Aorta (tissue), 5 donors: ENCODE measurements around the gene YIF1A. TPM values are rescaled to one million over a fixed set of nuclear protein-coding genes. Genes with fewer than 3 reads are reported as not detected.
A peak's percentile ranks its signal among the peaks of the same experiment; 100 is the strongest.

ENCODE experiments used
- ATAC-seq: fragments of 200-7000 bp; cut with Tn5 transposase; one replicate; pipeline ENCODE4 v1.9.1; 2022; ENCODE audit warnings: moderate library complexity; ENCODE audit not compliant: low FRiP score
- DNase-seq, 2 donors: peaks; one replicate each; pipeline ENCODE4 v3.0.0-alpha.2; 2020
- H3K27ac ChIP-seq, 2 donors: one replicate each; pipeline ENCODE4 v1.5.1; 2013; ENCODE audit warnings: low read length in 2 of 2, mild to moderate bottlenecking in 2 of 2, moderate library complexity in 2 of 2, control low read depth in 1 of 2, inconsistent platforms in 1 of 2, low read depth in 1 of 2
- H3K27me3 ChIP-seq, 2 donors: one replicate each; pipeline ENCODE4 v1.6.1; 2013; ENCODE audit warnings: control low read depth in 1 of 2, low read length in 1 of 2, mild to moderate bottlenecking in 1 of 2, moderate library complexity in 1 of 2; ENCODE audit not compliant: insufficient read depth in 2 of 2, control insufficient read depth in 1 of 2
- H3K36me3 ChIP-seq, 2 donors: one replicate each; pipeline ENCODE4 v1.6.1; 2013; ENCODE audit warnings: control low read depth in 1 of 2, low read length in 1 of 2, mild to moderate bottlenecking in 1 of 2; ENCODE audit not compliant: insufficient read depth in 2 of 2, control insufficient read depth in 1 of 2
- H3K4me1 ChIP-seq, 2 donors: one replicate each; pipeline ENCODE4 v1.6.1; 2013; ENCODE audit warnings: low read length in 2 of 2, control low read depth in 1 of 2, mild to moderate bottlenecking in 1 of 2, moderate library complexity in 1 of 2; ENCODE audit not compliant: insufficient read depth in 2 of 2, control insufficient read depth in 1 of 2
- H3K4me3 ChIP-seq, 2 donors: one replicate each; pipeline ENCODE4 v1.5.1; 2013; ENCODE audit warnings: low read length in 2 of 2, control low read depth in 1 of 2, mild to moderate bottlenecking in 1 of 2
- H3K9me3 ChIP-seq: one replicate; pipeline ENCODE4 v1.6.1; 2013; ENCODE audit warnings: mild to moderate bottlenecking, low read length; ENCODE audit not compliant: control insufficient read depth
- WGBS, 2 donors: extraction: QIAGEN DNeasy Blood & Tissue Kit; methylation state at CpG; one replicate each; pipeline ENCODE4 v1.1.7; 2013; 5-methylcytosine and 5-hydroxymethylcytosine counted together
- intact Hi-C, 2 donors: fragments of 100-400 bp; cut with DNase I; formaldehyde crosslinking; loops; one replicate each; pipeline versions ENCODE4 v1.14.2 to v1.15.0; 2022
- polyA plus RNA-seq, 2 donors: library from polyadenylated mRNA; stranded (reverse); fragments of 200-250 nt; gene quantifications; one replicate each; pipeline ENCODE4 v1.2.3, GENCODE V29; 2013
- total RNA-seq, 2 donors: library from RNA; stranded (reverse); fragmentation: NEBNext Ultra II Directional; extraction: Animal tissue kit (Norgen Biotek cat#: 25700); gene quantifications; one replicate each; pipeline ENCODE4 v1.2.1, GENCODE V29; 2021
- donor health status: healthy with polysubstance abuse.
- donor health status: Bipolar disorder and iron deficiency.
- donor health status: DM: no; HTN: no; CAD: no.
- donor health status: DM: no; HTN: no; CAD: no.
- donor health status: DM: yes; HTN: yes; CAD: no.

The YIF1A gene
- total and polyA plus RNA-seq, 4 donors: 73.2 to 109 (median 75.8) TPM

- no peak overlapping the region for H3K27ac ChIP-seq
- H3K27me3 ChIP-seq: no peaks in the 10 kb centered on the region
- H3K36me3 ChIP-seq: peaks cover 0 to 3% of the 10 kb centered on the region in 2 donors
- intact Hi-C loops: loop anchor here in 1 of 2 donors (10.0 kb wide), 1 partner anchor 190 kb away; the partner anchor contains the start of gene PACS1
- peaks cover 0 to 2% of the 10 kb centered on the region in 2 donors for H3K4me1 ChIP-seq
- WGBS, 2 donors: 88 to 92% methylated on average over 8 of the region's 8 CpGs
- no peak overlapping the region for H3K4me3 ChIP-seq
- ATAC-seq (no peak), DNase-seq (no peak)
- H3K9me3 ChIP-seq: no peaks in the 10 kb centered on the region
Observed at GRCh38 chr11:66264383-66264782, 24.6 kb downstream of the YIF1A start.

- Histone ChIP-seq H3K27ac (no peak overlapping the region), H3K4me1 (peaks cover 0 to 2% of the 10 kb centered on the region in 2 donors), H3K4me3 (no peak overlapping the region), H3K9me3 (no peaks in the 10 kb centered on the region), H3K27me3 (no peaks in the 10 kb centered on the region), H3K36me3 (peaks cover 0 to 3% of the 10 kb centered on the region in 2 donors)
- no peak for ATAC-seq
- no peak for DNase-seq
- WGBS, 2 donors: 88 to 91% methylated on average over 10 of the region's 10 CpGs
- intact Hi-C loops: loop anchor here in 1 of 2 donors (10.0 kb wide), 1 partner anchor 189 kb away; the partner anchor contains the start of gene PACS1
Observed at GRCh38 chr11:66263785-66264184, 25.2 kb downstream of the YIF1A start.

- Histone ChIP-seq H3K27me3 (no peaks in the 10 kb centered on the region), H3K4me3 (no peak overlapping the region), H3K9me3 (no peaks in the 10 kb centered on the region), H3K36me3 (peaks cover 0 to 3% of the 10 kb centered on the region in 2 donors), H3K4me1 (peaks cover 0 to 2% of the 10 kb centered on the region in 2 donors), H3K27ac (no peak overlapping the region)
- DNase-seq: no peak
- no peak for ATAC-seq
- intact Hi-C loops: loop anchor here in 1 of 2 donors (10.0 kb wide), 1 partner anchor 188 kb away; the partner anchor contains the start of gene PACS1
- WGBS, 2 donors: 84 to 86% methylated on average over 4 of the region's 4 CpGs
Observed at GRCh38 chr11:66263231-66263630, 25.7 kb downstream of the YIF1A start.

GRCh38 chr11:66262696-66263095 lies 26.2 kb downstream of the YIF1A start:
- Histone ChIP-seq H3K4me1 (peaks cover 0 to 2% of the 10 kb centered on the region in 2 donors), H3K9me3 (no peaks in the 10 kb centered on the region), H3K36me3 (peaks cover 0 to 3% of the 10 kb centered on the region in 2 donors), H3K27ac (no peak overlapping the region), H3K4me3 (no peak overlapping the region), H3K27me3 (no peaks in the 10 kb centered on the region)
- ATAC-seq (no peak), DNase-seq (no peak)
- 87 to 88% methylated on average over 12 of the region's 12 CpGs for WGBS, 2 donors
- intact Hi-C loops: loop anchor here in 1 of 2 donors (10.0 kb wide), 1 partner anchor 188 kb away; the partner anchor contains the start of gene PACS1

- H3K27ac ChIP-seq: no peak overlapping the region
- intact Hi-C loops: loop anchor here in 1 of 2 donors (10.0 kb wide), 1 partner anchor 187 kb away; the partner anchor contains the start of gene PACS1
- DNase-seq (no peak), ATAC-seq (no peak)
- H3K4me1 ChIP-seq: peaks cover 0 to under 1% of the 10 kb centered on the region in 2 donors
- no peaks in the 10 kb centered on the region for H3K27me3 ChIP-seq
- peaks cover 0 to 3% of the 10 kb centered on the region in 2 donors for H3K36me3 ChIP-seq
- no peak overlapping the region for H3K4me3 ChIP-seq
- 87 to 91% methylated on average over 5 of the region's 5 CpGs for WGBS, 2 donors
- H3K9me3 ChIP-seq: no peaks in the 10 kb centered on the region
Observed at GRCh38 chr11:66262191-66262590, 26.8 kb downstream of the YIF1A start.

GRCh38 chr11:66261578-66261977 lies 27.4 kb downstream of the YIF1A start:
- no peak for DNase-seq
- no peaks in the 10 kb centered on the region for H3K4me1 ChIP-seq
- H3K4me3 ChIP-seq: no peak overlapping the region
- peaks cover 0 to 3% of the 10 kb centered on the region in 2 donors for H3K36me3 ChIP-seq
- no peak overlapping the region for H3K27ac ChIP-seq
- ATAC-seq: no peak
- WGBS, 2 donors: 90% methylated on average over 16 of the region's 16 CpGs
- intact Hi-C loops: loop anchor here in 1 of 2 donors (10.0 kb wide), 1 partner anchor 187 kb away; the partner anchor contains the start of gene PACS1
- H3K27me3 ChIP-seq: no peaks in the 10 kb centered on the region
- no peaks in the 10 kb centered on the region for H3K9me3 ChIP-seq

- no peaks in the 10 kb centered on the region for H3K9me3 ChIP-seq
- DNase-seq (no peak), ATAC-seq (no peak)
- WGBS, 2 donors: 92 to 93% methylated on average over 4 of the region's 4 CpGs
- H3K36me3 ChIP-seq: peaks cover 0 to 3% of the 10 kb centered on the region in 2 donors
- H3K4me1 ChIP-seq: no peaks in the 10 kb centered on the region
- no peak overlapping the region for H3K4me3 ChIP-seq
- intact Hi-C loops: loop anchor here in 1 of 2 donors (2.0 to 10.0 kb wide), 2 partner anchors 37 to 185 kb away; partner anchors contain the start of gene PACS1
- H3K27me3 ChIP-seq: no peaks in the 10 kb centered on the region
- H3K27ac ChIP-seq: no peak overlapping the region
Observed at GRCh38 chr11:66259956-66260355, 29.0 kb downstream of the YIF1A start.

GRCh38 chr11:66259225-66259624 lies 29.7 kb downstream of the YIF1A start:
- intact Hi-C loops: loop anchor here in 1 of 2 donors (2.0 kb wide), 1 partner anchor 36 kb away; no protein-coding TSS in a partner anchor
- H3K4me3 ChIP-seq: no peak overlapping the region
- no peak overlapping the region for H3K27ac ChIP-seq
- no peak for ATAC-seq
- no peaks in the 10 kb centered on the region for H3K36me3 ChIP-seq
- DNase-seq: no peak
- H3K27me3 ChIP-seq: no peaks in the 10 kb centered on the region
- WGBS, 2 donors: 96 to 99% methylated on average over 2 of the region's 2 CpGs
- H3K9me3 ChIP-seq: no peaks in the 10 kb centered on the region
- no peaks in the 10 kb centered on the region for H3K4me1 ChIP-seq

- Histone ChIP-seq H3K9me3 (no peaks in the 10 kb centered on the region), H3K27me3 (no peaks in the 10 kb centered on the region), H3K4me3 (peak overlapping the region in 1 of 2 donors; percentile 75), H3K27ac (no peak overlapping the region), H3K36me3 (no peaks in the 10 kb centered on the region), H3K4me1 (no peaks in the 10 kb centered on the region)
- no peak for DNase-seq
- WGBS, 2 donors: 2 to 3% methylated on average over 28 of the region's 28 CpGs
- intact Hi-C loops: loop anchor here in 1 of 2 donors (2.0 kb wide), 1 partner anchor 36 kb away; no protein-coding TSS in a partner anchor
- ATAC-seq: no peak
Observed at GRCh38 chr11:66258473-66258893, 30.5 kb downstream of the YIF1A start.
